HG02885 (cell line): ENCODE data around the gene CYBRD1.

Experiments
- ATAC-seq: cut with Tn5 transposase; IDR thresholded peaks from one replicate; pipeline ENCODE4 v1.9.1; 2021; ENCODE audit warnings: mild to moderate bottlenecking; ENCODE audit not compliant: unreplicated experiment, poor library complexity

Gene CYBRD1

DNA sequence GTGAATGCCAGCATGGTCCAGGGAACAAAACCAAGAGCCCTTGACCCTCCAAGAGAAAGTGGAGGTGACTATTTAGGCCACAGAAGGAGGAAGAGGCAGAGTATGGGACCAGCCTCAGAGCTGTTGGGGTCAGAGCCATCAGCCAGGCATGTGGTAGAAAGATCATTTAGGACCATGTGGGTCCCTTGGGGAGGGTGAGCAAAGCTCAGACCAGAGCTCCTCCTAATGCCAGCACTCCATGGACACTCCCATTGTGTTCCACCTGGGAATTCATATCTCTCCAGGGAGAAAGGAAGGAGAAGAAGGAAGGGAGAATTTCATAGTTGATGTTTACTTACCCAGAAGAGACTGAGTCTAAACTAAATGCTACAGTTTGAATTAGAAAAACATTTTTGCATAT lies 73.2 kb downstream of the CYBRD1 start:
- ATAC-seq = no peak

DNA sequence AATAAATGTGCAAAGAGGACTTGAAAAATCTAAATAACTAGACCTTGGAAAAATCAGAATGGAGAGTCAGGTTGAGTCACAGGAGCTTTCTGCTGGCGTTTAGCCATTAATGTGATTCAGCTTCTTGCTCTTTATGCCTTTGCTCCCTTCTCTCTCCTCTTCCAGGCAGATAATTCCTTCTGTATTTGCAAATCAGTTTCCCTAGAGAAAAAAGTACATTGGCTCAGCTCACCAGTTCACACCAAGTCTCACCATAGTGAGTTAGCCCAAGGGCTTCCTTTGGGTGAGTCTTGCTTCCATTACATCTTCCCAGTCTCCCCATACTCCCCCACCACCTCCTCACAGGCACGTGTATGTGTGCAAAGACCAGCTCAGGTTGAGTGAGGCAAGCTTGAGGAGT lies 73.6 kb downstream of the CYBRD1 start:
- ATAC-seq = no peak

DNA sequence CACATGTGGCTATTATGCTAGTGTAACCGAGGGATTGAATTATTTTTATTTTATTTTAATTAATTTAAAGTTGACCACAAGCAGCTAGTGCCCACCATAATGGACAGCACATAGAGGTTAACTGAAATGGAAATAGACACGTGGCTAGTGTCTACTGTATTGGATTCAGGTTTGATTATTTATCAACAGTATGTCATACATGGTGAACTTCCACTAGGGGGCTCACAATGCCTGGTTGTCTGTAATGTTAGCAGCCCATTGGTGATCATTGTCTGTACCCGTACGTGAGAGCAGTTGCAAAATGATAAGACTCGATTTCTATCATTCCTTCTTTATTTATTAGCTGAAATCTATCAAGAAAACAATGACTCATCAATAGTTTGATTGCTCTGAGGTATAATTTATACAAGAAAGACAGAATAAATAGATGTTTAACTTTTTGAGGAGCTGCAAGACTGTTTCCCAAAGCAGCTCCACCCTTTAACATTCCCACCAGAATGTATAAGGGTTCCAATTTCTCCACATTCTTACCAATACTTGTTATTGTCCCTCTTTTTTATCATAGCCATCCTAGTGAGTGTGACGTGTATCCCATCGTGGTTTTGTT lies 76.5 kb downstream of the CYBRD1 start:
- ATAC-seq = peak; percentile 91

DNA sequence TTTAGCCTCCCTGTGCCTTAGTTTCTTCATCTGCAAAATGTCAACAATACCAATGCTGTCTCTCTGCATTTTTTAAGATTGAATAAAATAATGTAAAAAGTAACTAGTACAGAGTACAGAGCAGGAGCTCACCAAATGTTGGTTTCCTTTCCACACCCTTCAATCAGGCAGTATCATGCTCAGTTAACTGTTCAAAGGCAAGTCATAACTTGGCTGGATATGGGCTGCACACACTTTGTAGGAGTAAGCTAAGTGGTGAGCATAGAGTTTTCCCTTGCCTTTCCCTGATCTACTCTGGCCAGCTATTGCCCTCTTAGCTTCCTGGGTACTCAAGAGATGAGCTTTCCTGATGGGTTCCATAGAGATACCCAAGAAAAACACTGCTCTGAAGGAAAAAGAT lies 77.9 kb downstream of the CYBRD1 start:
- ATAC-seq = no peak

DNA sequence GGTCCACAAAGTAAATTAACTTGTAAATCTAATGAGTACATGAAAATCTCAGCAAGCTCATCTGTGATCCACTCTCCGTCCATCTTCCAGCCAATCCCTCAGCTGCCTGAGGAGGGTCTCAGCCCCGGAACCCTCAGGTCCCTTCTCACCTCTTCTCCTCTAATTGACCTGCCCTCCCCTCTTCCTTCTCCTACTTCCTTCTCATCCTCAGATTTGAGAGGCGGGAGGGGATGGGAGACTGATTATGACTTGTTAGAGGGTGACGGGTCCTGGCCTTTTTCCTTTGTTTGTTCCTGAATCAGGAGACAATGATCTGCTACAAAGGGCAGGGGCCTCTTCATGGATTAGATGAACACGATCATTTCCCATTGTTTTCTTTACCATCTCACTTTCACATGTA lies 80.1 kb downstream of the CYBRD1 start:
- no peak for ATAC-seq
